ENCODE results near the gene BRD7.

Gene BRD7

GRCh38 chr16:50399411-50399810 is 30.6 kb upstream of the BRD7 start:
- no peak overlapping the region for H3K27ac ChIP-seq (replicated peaks)
- no peak for DNase-seq (ENCODE audit: low read depth in 1 of 2, low spot score in 1 of 2)
- TF ChIP-seq CTCF (IDR thresholded peaks at IDR 0.05; ENCODE audit: insufficient read depth, low read length): no peak
- TF ChIP-seq REST (IDR thresholded peaks at IDR 0.05; ENCODE audit: insufficient replicate concordance, low read depth): no peak
- TF ChIP-seq GABPA (IDR thresholded peaks at IDR 0.05; ENCODE audit: low read depth): no peak
- TF ChIP-seq POLR2AphosphoS5 (IDR thresholded peaks at IDR 0.05; ENCODE audit: low read depth): no peak
- no peaks in the 10 kb centered on the region for H3K27me3 ChIP-seq (ENCODE audit: insufficient read depth, poor library complexity, severe bottlenecking)
- no peak overlapping the region for H3K4me3 ChIP-seq (replicated peaks; ENCODE audit: insufficient read depth, low read length)

- DNase-seq (ENCODE audit: low read depth in 1 of 2, low spot score in 1 of 2): no peak
- no peak overlapping the region for H3K27ac ChIP-seq (replicated peaks)
- H3K27me3 ChIP-seq (ENCODE audit: insufficient read depth, poor library complexity, severe bottlenecking): no peaks in the 10 kb centered on the region
- no peak overlapping the region for H3K4me3 ChIP-seq (replicated peaks; ENCODE audit: insufficient read depth, low read length)
- TF ChIP-seq REST (IDR thresholded peaks at IDR 0.05; ENCODE audit: insufficient replicate concordance, low read depth): no peak
- no peak for TF ChIP-seq GABPA (IDR thresholded peaks at IDR 0.05; ENCODE audit: low read depth)
- no peak for TF ChIP-seq POLR2AphosphoS5 (IDR thresholded peaks at IDR 0.05; ENCODE audit: low read depth)
- no peak for TF ChIP-seq CTCF (IDR thresholded peaks at IDR 0.05; ENCODE audit: insufficient read depth, low read length)
- TF ChIP-seq SPI1 (IDR thresholded peaks at IDR 0.05; ENCODE audit: borderline replicate concordance, low read depth): no peak
Measured at GRCh38 chr16:50398336-50398735, 29.5 kb upstream of the BRD7 start.

GRCh38 chr16:50396761-50397535 is 28.2 kb upstream of the BRD7 start:
- Histone ChIP-seq H3K4me3 (replicated peaks; ENCODE audit: insufficient read depth, low read length) (no peak overlapping the region), H3K27me3 (ENCODE audit: insufficient read depth, poor library complexity, severe bottlenecking) (no peaks in the 10 kb centered on the region), H3K27ac (replicated peaks) (no peak overlapping the region)
- TF ChIP-seq CTCF (IDR thresholded peaks at IDR 0.05; ENCODE audit: insufficient read depth, low read length): no peak
- TF ChIP-seq SPI1 (IDR thresholded peaks at IDR 0.05; ENCODE audit: borderline replicate concordance, low read depth): no peak
- no peak for TF ChIP-seq GABPA (IDR thresholded peaks at IDR 0.05; ENCODE audit: low read depth)
- TF ChIP-seq REST (IDR thresholded peaks at IDR 0.05; ENCODE audit: insufficient replicate concordance, low read depth): no peak
- TF ChIP-seq POLR2AphosphoS5 (IDR thresholded peaks at IDR 0.05; ENCODE audit: low read depth): no peak
- DNase-seq (ENCODE audit: low read depth in 1 of 2, low spot score in 1 of 2): no peak

All from HL-60 (cell line).